GM18508 (cell line): ENCODE data around the gene KDM4C.

ENCODE experiments used
- ATAC-seq: cut with Tn5 transposase; IDR thresholded peaks from one replicate; pipeline ENCODE4 v1.9.1; 2021; ENCODE audit warnings: moderate number of reproducible peaks; ENCODE audit not compliant: insufficient read depth, unreplicated experiment

KDM4C gene

GRCh38 chr9:6845880-6846279 is 88.1 kb downstream of the KDM4C start:
- ATAC-seq: no peak

GRCh38 chr9:6852243-6852963 is 94.6 kb downstream of the KDM4C start:
- ATAC-seq: no peak

DNA sequence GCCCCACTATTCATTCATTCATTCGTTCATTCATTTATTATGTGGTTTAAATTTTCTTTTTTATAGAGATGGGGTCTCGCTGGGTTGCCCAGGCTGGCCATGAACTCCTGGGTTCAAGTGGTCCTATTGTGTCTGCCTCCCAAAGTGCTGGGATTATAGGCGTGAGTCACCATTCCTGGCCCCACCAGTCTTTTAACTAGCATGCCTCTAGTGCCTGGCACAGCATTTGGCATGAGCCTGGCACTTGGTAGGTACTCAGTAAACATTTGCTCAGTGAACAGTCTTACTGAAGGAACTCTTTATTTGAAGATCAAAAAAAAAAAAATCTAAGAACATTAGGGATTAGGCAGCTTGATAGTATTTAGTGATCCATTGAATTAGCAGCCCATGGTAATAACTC is 98.1 kb downstream of the KDM4C start:
- ATAC-seq: no peak

- ATAC-seq: no peak
Observed at GRCh38 chr9:6864102-6864501, 106.3 kb downstream of the KDM4C start.

DNA sequence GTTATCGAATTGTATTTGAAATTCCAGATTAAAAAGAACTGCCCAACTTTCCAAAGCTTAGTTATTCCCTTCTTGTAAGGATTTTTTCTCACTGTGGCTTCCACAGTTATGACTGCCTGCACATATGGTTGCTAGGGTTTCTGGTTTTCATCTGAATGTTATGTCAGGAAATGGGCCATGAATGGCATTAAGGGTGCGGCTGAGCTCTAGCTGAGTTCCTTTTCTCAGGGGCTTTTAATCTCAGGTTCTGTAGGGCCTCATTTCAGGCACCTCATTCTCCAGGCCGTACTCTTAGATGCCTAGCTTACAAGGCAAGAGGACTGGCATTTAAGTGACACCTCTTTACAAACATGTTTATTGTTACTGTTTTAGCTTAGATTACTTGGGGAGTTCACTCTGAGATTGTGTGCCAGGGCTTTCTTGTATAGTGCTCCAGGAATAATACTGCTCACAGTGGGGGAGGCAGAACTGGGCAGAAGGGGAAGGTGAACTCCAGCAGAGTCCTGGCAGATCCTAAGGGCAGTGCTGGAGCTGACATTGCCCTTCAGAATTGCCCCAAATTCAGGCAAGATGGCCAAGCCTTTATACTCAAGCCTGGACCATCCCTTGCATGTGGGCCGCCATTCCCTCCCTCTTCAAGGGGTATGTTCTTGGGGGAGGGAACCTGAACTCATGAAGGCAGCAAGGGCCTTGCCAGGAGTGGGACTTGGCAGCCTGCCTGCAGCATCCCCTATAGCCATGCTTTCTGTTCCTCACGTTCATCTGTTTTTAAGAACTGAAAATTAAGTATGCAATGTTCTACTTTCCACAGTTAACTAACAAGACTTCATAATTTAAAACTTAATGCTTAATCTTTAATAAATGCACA is 111.5 kb downstream of the KDM4C start:
- ATAC-seq: no peak

- no peak for ATAC-seq
Observed at GRCh38 chr9:6870149-6870548, 112.4 kb downstream of the KDM4C start.

GRCh38 chr9:6870650-6871477 is 113.1 kb downstream of the KDM4C start:
- no peak for ATAC-seq

- no peak for ATAC-seq
Observed at GRCh38 chr9:6873857-6874256, 116.1 kb downstream of the KDM4C start.

DNA sequence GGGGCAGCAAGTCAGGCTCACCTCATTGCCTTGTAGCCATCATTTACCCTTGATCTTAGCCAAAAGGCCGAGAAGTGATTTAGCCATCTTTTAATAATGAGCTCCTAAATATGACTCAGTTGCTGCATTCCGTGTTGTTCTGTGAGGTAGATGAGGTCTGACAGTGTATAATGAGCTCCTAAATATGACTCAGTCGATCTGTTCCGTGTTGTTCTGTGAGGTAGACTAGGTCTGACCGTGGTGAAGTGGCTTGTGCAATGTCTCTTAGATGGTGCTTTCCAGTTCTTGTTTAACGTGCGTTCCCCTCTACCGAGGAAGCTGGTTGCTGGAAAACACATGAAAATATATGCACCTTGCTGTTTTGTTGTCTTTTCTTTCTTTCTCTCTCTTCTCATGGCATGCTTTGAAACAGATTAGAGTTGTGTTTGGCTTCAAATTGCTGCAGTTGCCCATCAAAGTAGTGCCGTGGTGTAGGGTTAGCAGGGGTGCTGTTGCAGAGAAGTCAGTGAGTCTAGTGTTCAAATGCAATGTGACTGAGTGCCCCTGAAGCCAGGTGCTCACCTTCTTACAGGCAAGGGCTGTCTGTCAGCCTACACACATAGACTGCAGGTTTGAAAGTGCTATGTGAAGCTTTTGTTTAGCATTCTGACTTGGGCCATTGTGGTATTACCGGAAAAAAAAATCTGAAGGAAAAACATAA is 118.6 kb downstream of the KDM4C start:
- no peak for ATAC-seq

DNA sequence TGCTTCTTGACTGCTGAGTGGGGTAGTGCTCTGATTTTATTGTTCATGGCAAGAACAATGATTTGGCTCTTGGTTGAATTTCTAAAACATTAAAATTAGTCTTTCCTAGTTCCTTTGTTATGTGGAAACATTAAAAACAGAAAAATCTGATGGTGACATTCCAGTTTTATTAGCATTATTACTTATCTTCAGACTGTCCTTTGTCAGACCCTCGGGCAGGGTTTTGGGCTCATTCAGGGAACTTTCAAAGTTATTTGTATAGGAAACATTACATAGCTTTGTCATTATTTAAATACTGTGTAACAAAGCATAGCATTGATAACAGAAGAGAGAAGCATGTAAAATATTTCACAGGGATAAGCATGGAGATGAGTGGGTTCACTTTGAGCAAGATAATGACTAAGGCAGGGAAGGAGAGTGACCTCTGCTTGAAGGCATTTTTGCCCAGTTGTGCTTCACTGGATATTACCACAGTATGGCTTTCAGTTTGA is 119.9 kb downstream of the KDM4C start:
- ATAC-seq: no peak

GRCh38 chr9:6880626-6881025 is 122.9 kb downstream of the KDM4C start:
- no peak for ATAC-seq

GRCh38 chr9:6884101-6884500 is 126.3 kb downstream of the KDM4C start:
- no peak for ATAC-seq

DNA sequence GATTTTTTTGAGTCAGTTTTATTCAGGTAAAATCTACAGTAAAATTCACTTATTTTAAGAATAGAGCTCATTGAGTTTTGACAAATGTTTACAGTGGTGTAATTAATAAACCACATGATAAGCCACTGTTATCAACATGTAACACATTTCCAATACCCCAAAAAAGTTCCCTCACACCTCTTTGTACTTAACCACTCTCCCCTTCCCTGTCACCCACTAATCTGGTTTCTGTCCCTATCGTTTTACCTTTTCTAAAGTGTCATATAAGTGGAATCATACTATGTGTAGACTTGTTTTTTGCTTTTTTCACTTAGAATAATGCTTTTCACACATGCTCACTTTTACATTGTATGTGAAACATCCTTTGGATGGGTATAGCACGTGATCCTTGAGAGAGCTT is 127.2 kb downstream of the KDM4C start:
- ATAC-seq: no peak

GRCh38 chr9:6887051-6887450 is 129.3 kb downstream of the KDM4C start:
- ATAC-seq: no peak

GRCh38 chr9:6889868-6890267 is 132.1 kb downstream of the KDM4C start:
- no peak for ATAC-seq

GRCh38 chr9:6893350-6894131 is 135.8 kb downstream of the KDM4C start:
- ATAC-seq: peak; percentile 10

DNA sequence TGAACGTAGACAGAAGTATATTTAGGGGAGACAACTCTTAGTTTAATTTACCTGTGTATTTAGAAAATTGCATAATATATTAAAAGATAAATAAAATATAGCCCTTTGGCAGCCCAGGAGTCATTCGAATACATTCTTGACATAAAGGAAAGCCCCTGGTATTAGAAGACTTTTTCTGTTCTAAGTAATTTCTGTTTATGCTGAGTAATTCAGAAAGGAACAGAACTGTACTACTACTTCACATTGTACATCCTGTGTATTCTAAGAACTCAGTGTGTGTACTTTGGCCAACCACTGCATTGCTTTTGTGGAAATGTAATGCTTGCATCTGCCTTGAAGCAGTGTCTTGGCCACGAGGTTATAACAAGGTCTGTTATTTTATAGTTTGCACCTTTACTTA is 136.4 kb downstream of the KDM4C start:
- peak; percentile 96 for ATAC-seq

- ATAC-seq: no peak
Observed at GRCh38 chr9:6895754-6896153, 138.0 kb downstream of the KDM4C start.

- ATAC-seq: no peak
Observed at GRCh38 chr9:6896562-6896961, 138.8 kb downstream of the KDM4C start.
